HCT116 (cell line): ENCODE measurements around the gene MYEOV.

Experiments
- CBX3 ChIP-seq: IDR thresholded peaks from 2 replicates; pipeline ENCODE4 v1.6.1; 2012; ENCODE audit warnings: low read depth
- CEBPB ChIP-seq: IDR thresholded peaks from 2 replicates; pipeline ENCODE4 v1.6.1; 2012; ENCODE audit warnings: low read depth
- EZH2 ChIP-seq: fragments of 200-600 bp; sonication (generic); IDR thresholded peaks from 2 replicates; pipeline ENCODE4 v1.6.1; 2017; ENCODE audit warnings: antibody characterized with exemption, mixed run types
- JUND ChIP-seq: IDR thresholded peaks from 2 replicates; pipeline ENCODE4 v1.6.1; 2012
- POLR2A ChIP-seq: IDR thresholded peaks from 2 replicates; pipeline ENCODE4 v1.7.0; 2011; ENCODE audit warnings: borderline replicate concordance; ENCODE audit not compliant: insufficient read depth, insufficient read length; ENCODE audit errors: extremely low read depth
- POLR2AphosphoS5 ChIP-seq: IDR thresholded peaks from 2 replicates; pipeline ENCODE4 v1.6.1; 2011; ENCODE audit warnings: mild to moderate bottlenecking, low read depth, low read length, moderate library complexity
- TF ChIP-seq, protein P1 (sequence below), 3 experiments: fragments of 200-600 bp in 1 of 3; sonication (generic) in 1 of 3; IDR thresholded peaks in 2 of 3; conservative IDR thresholded peaks in 1 of 3; 2 replicates each; pipeline ENCODE4 v1.5.1; 2012 to 2017; ENCODE audit warnings: low read depth in 2 of 3, low read length in 2 of 3, antibody characterized with exemption in 1 of 3, borderline replicate concordance in 1 of 3, control low read depth in 1 of 3, mild to moderate bottlenecking in 1 of 3, mixed read lengths in 1 of 3, mixed run types in 1 of 3, moderate library complexity in 1 of 3; ENCODE audit not compliant: insufficient read depth in 1 of 3
- TF ChIP-seq, protein P2 (sequence below): IDR thresholded peaks from 2 replicates; pipeline ENCODE4 v1.6.1; 2012; ENCODE audit warnings: low read depth
- TF ChIP-seq, protein P3 (sequence below): IDR thresholded peaks from 2 replicates; pipeline ENCODE4 v1.6.1; 2012
- TF ChIP-seq, protein P4 (sequence below): IDR thresholded peaks from 2 replicates; pipeline ENCODE4 v1.6.1; 2012

DNA sequence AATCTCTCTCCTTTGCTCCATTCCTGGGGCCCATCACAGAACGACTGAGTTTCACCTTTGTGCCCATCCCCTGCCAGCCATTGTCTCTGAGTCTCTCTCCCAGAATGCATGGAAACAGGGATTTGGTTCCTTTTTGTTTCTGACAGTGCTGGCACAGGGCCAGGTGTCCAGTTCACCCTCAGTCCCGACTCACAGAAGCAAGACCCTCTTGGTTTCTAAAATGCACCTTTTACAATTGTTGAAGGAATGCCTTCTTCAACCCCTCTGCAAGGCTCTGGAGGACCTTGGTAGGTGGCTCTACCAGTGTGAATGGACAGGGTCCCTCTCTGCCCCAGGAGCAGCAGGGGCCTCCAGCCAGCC is 5.1 kb upstream of the MYEOV start:
- TF ChIP-seq, protein P1, sequence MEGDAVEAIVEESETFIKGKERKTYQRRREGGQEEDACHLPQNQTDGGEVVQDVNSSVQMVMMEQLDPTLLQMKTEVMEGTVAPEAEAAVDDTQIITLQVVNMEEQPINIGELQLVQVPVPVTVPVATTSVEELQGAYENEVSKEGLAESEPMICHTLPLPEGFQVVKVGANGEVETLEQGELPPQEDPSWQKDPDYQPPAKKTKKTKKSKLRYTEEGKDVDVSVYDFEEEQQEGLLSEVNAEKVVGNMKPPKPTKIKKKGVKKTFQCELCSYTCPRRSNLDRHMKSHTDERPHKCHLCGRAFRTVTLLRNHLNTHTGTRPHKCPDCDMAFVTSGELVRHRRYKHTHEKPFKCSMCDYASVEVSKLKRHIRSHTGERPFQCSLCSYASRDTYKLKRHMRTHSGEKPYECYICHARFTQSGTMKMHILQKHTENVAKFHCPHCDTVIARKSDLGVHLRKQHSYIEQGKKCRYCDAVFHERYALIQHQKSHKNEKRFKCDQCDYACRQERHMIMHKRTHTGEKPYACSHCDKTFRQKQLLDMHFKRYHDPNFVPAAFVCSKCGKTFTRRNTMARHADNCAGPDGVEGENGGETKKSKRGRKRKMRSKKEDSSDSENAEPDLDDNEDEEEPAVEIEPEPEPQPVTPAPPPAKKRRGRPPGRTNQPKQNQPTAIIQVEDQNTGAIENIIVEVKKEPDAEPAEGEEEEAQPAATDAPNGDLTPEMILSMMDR (IDR thresholded peaks at IDR 0.05 in 2 of 3, conservative IDR thresholded peaks at IDR 0.05 in 1 of 3; ENCODE audit: borderline replicate concordance in 1 of 3, insufficient read depth in 1 of 3, low read depth in 2 of 3, low read length in 2 of 3) = no peak
- TF ChIP-seq POLR2A (no peak), EZH2 (no peak), CBX3 (no peak), JUND (no peak), POLR2AphosphoS5 (no peak), CEBPB (no peak)
- TF ChIP-seq, protein P2, sequence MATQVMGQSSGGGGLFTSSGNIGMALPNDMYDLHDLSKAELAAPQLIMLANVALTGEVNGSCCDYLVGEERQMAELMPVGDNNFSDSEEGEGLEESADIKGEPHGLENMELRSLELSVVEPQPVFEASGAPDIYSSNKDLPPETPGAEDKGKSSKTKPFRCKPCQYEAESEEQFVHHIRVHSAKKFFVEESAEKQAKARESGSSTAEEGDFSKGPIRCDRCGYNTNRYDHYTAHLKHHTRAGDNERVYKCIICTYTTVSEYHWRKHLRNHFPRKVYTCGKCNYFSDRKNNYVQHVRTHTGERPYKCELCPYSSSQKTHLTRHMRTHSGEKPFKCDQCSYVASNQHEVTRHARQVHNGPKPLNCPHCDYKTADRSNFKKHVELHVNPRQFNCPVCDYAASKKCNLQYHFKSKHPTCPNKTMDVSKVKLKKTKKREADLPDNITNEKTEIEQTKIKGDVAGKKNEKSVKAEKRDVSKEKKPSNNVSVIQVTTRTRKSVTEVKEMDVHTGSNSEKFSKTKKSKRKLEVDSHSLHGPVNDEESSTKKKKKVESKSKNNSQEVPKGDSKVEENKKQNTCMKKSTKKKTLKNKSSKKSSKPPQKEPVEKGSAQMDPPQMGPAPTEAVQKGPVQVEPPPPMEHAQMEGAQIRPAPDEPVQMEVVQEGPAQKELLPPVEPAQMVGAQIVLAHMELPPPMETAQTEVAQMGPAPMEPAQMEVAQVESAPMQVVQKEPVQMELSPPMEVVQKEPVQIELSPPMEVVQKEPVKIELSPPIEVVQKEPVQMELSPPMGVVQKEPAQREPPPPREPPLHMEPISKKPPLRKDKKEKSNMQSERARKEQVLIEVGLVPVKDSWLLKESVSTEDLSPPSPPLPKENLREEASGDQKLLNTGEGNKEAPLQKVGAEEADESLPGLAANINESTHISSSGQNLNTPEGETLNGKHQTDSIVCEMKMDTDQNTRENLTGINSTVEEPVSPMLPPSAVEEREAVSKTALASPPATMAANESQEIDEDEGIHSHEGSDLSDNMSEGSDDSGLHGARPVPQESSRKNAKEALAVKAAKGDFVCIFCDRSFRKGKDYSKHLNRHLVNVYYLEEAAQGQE = no peak
- TF ChIP-seq, protein P3, sequence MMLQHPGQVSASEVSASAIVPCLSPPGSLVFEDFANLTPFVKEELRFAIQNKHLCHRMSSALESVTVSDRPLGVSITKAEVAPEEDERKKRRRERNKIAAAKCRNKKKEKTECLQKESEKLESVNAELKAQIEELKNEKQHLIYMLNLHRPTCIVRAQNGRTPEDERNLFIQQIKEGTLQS = no peak
- TF ChIP-seq, protein P4, sequence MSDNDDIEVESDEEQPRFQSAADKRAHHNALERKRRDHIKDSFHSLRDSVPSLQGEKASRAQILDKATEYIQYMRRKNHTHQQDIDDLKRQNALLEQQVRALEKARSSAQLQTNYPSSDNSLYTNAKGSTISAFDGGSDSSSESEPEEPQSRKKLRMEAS = no peak
